Keratinocyte (primary cell): Measurements from ENCODE around the gene TSPAN8. TPM values are rescaled to one million over a fixed set of nuclear protein-coding genes. Genes with fewer than 3 reads are reported as not detected.

Experiments used
- DNase-seq: peaks from one replicate; pipeline ENCODE4 v3.0.0-alpha.2; 2011; ENCODE audit warnings: low read depth, missing footprints, low spot score
- FAIRE-seq: peaks from 2 replicates; lab custom pipeline; 2011; peaks lifted over from hg19 to GRCh38; lab: Jason Lieb, UNC
- H2AFZ ChIP-seq: 2 replicates; pipeline ENCODE4 v1.6.0; 2012; ENCODE audit warnings: low read length, control low read depth, inconsistent platforms; ENCODE audit not compliant: control insufficient read depth
- H3K27ac ChIP-seq: 2 replicates; pipeline ENCODE4 v1.5.1; 2011; ENCODE audit warnings: low read length; ENCODE audit not compliant: control insufficient read depth, insufficient read depth
- H3K27me3 ChIP-seq: 3 replicates; pipeline ENCODE4 v1.6.0; 2011; ENCODE audit warnings: low read length; ENCODE audit not compliant: control insufficient read depth, insufficient read depth; ENCODE audit errors: extremely low read depth
- H3K36me3 ChIP-seq, 2 experiments: 2 replicates in 1 of 2; 3 replicates in 1 of 2; pipeline ENCODE4 v1.5.1; 2011; ENCODE audit warnings: low read length in 2 of 2, mild to moderate bottlenecking in 1 of 2; ENCODE audit not compliant: control insufficient read depth in 2 of 2, insufficient read depth in 2 of 2; ENCODE audit errors: extremely low read depth in 1 of 2
- H3K4me1 ChIP-seq: 3 replicates; pipeline ENCODE4 v1.5.1; 2011; ENCODE audit warnings: low read length; ENCODE audit not compliant: control insufficient read depth, insufficient read depth; ENCODE audit errors: extremely low read depth
- H3K4me2 ChIP-seq: 3 replicates; pipeline ENCODE4 v1.6.0; 2011; ENCODE audit warnings: low read depth, low read length; ENCODE audit not compliant: control insufficient read depth, insufficient read depth; ENCODE audit errors: extremely low read depth
- H3K4me3 ChIP-seq, 3 experiments: fragments of 200-600 bp in 1 of 3; sonication (generic) in 1 of 3; 2 replicates in 2 of 3; 3 replicates in 1 of 3; pipeline ENCODE4 v1.5.1; 2011 to 2016; ENCODE audit warnings: low read length in 3 of 3, mild to moderate bottlenecking in 3 of 3, control low read depth in 2 of 3, inconsistent platforms in 1 of 3, low read depth in 1 of 3, mixed read lengths in 1 of 3, mixed run types in 1 of 3, moderate library complexity in 1 of 3; ENCODE audit not compliant: control insufficient read depth in 2 of 3, insufficient read depth in 2 of 3; ENCODE audit errors: extremely low read depth in 1 of 3
- H3K79me2 ChIP-seq: 2 replicates; pipeline ENCODE4 v1.6.0; 2012; ENCODE audit warnings: low read length; ENCODE audit not compliant: control insufficient read depth, insufficient read depth
- H3K9ac ChIP-seq: 3 replicates; pipeline ENCODE4 v1.6.0; 2011; ENCODE audit warnings: low read length; ENCODE audit not compliant: control insufficient read depth, insufficient read depth; ENCODE audit errors: extremely low read depth
- H3K9me1 ChIP-seq: 3 replicates; pipeline ENCODE4 v1.6.0; 2011; ENCODE audit warnings: low read length; ENCODE audit not compliant: control insufficient read depth, insufficient read depth; ENCODE audit errors: extremely low read depth
- H3K9me3 ChIP-seq: 2 replicates; pipeline ENCODE4 v1.5.1; 2012; ENCODE audit warnings: low read depth, low read length; ENCODE audit not compliant: control insufficient read depth
- H4K20me1 ChIP-seq: 3 replicates; pipeline ENCODE4 v1.6.0; 2011; ENCODE audit warnings: low read length; ENCODE audit not compliant: control insufficient read depth, insufficient read depth; ENCODE audit errors: extremely low read depth
- EZH2 ChIP-seq: IDR thresholded peaks from one replicate; pipeline ENCODE4 v1.6.1; 2012; ENCODE audit warnings: inconsistent platforms, mild to moderate bottlenecking, low read length, moderate library complexity
- dilution Hi-C: fragments of 300-500 bp; cut with MboI; formaldehyde crosslinking; loops from one replicate; pipeline ENCODE4 v1.7.0; 2020; ENCODE audit warnings: low sequenced_read_pairs; ENCODE audit not compliant: extremely low pct_ligation_motif_present
- polyA plus RNA-seq, 5 experiments: library from polyadenylated mRNA; depleted of rRNA in 3 of 5; stranded (reverse) in 3 of 5; stranded (forward) in 1 of 5; unstranded in 1 of 5; fragments of >200 nt; gene quantifications; 1 replicate in 1 of 5; 2 replicates in 3 of 5; 3 replicates in 1 of 5; pipeline versions ENCODE4 v1.2.1 to v1.2.3, GENCODE V29; 2011 to 2012; ENCODE audit warnings: missing spikeins in 2 of 5, low read depth in 1 of 5, low replicate concordance in 1 of 5
- TF ChIP-seq, protein P1 (sequence below), 3 experiments: IDR thresholded peaks in 1 of 3; conservative IDR thresholded peaks in 1 of 3; optimal IDR thresholded peaks in 1 of 3; 2 replicates in 2 of 3; 3 replicates in 1 of 3; pipeline versions ENCODE3 to v1.5.1; 2011; ENCODE audit warnings: low read length in 3 of 3, mild to moderate bottlenecking in 3 of 3, moderate library complexity in 2 of 3, control low read depth in 1 of 3, inconsistent platforms in 1 of 3; ENCODE audit not compliant: insufficient read depth in 2 of 3; ENCODE audit errors: extremely low read depth in 1 of 3

The TSPAN8 gene
- polyA plus RNA-seq, 1 donor (not counting 4 experiments of a cell fraction or from before 2014, with no cell fraction given) = not detected

DNA sequence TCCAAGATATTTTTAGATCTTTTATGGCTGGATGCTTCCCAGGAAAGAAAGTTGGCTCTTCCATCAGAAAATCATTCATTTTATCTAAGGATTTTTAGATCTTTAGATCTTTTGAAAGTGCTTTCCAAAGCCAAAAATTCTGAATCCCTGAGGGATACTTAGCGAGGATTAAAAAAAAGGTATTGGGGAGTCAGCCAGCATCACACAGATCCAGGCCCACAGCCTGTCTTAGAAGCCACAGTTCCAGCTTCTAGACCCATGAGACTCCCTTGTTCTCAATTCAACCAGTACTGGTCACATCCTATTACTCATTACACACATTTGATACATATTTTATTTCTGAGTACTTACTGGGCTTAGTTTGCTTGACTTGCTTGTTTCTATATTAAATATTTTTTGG, 49.9 kb downstream of the TSPAN8 start:
- Histone ChIP-seq H3K27me3 (no peaks in the 10 kb centered on the region), H3K4me2 (no peak overlapping the region), H3K36me3 (no peaks in the 10 kb centered on the region), H3K4me3 (no peak overlapping the region), H3K9me3 (no peaks in the 10 kb centered on the region), H3K27ac (no peak overlapping the region), H3K79me2 (no peaks in the 10 kb centered on the region), H3K4me1 (no peaks in the 10 kb centered on the region), H3K9ac (no peak overlapping the region), H2AFZ (no peak overlapping the region), H4K20me1 (no peaks in the 10 kb centered on the region), H3K9me1 (no peaks in the 10 kb centered on the region)
- DNase-seq (no peak), FAIRE-seq (no peak)
- TF ChIP-seq EZH2 = no peak
- TF ChIP-seq, protein P1, sequence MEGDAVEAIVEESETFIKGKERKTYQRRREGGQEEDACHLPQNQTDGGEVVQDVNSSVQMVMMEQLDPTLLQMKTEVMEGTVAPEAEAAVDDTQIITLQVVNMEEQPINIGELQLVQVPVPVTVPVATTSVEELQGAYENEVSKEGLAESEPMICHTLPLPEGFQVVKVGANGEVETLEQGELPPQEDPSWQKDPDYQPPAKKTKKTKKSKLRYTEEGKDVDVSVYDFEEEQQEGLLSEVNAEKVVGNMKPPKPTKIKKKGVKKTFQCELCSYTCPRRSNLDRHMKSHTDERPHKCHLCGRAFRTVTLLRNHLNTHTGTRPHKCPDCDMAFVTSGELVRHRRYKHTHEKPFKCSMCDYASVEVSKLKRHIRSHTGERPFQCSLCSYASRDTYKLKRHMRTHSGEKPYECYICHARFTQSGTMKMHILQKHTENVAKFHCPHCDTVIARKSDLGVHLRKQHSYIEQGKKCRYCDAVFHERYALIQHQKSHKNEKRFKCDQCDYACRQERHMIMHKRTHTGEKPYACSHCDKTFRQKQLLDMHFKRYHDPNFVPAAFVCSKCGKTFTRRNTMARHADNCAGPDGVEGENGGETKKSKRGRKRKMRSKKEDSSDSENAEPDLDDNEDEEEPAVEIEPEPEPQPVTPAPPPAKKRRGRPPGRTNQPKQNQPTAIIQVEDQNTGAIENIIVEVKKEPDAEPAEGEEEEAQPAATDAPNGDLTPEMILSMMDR (optimal IDR thresholded peaks at IDR 0.05 in 1 of 3, IDR thresholded peaks at IDR 0.05 in 1 of 3, conservative IDR thresholded peaks at IDR 0.05 in 1 of 3; ENCODE audit: extremely low read depth in 1 of 3, insufficient read depth in 2 of 3, low read length in 3 of 3) = no peak
- dilution Hi-C loops = no loop called here

DNA sequence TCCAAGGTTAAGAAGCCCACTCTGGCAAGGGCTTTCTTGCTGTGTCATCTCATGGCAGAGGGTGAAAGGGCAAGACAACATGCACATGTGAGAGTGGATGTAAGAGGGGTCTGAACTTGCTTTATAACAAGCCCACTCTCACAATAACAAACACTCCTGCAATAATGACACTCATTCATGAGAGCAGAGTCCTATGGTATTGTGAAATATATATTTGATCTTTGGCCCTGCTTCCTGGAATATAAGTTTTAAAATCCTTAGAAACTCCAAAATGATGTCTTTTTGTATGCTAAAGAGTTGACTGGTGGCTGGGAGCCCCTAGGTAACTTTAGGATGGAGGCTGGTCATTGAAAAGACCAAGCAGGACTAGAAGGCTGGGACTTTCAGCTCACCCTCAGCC, 51.8 kb downstream of the TSPAN8 start:
- no peak for TF ChIP-seq EZH2
- TF ChIP-seq, protein P1 (optimal IDR thresholded peaks at IDR 0.05 in 1 of 3, IDR thresholded peaks at IDR 0.05 in 1 of 3, conservative IDR thresholded peaks at IDR 0.05 in 1 of 3; ENCODE audit: extremely low read depth in 1 of 3, insufficient read depth in 2 of 3, low read length in 3 of 3) = no peak
- no peak for FAIRE-seq
- Histone ChIP-seq H3K36me3 (no peaks in the 10 kb centered on the region), H2AFZ (no peak overlapping the region), H3K9me3 (no peaks in the 10 kb centered on the region), H3K9ac (no peak overlapping the region), H3K4me2 (no peak overlapping the region), H3K27ac (no peak overlapping the region), H3K4me1 (no peaks in the 10 kb centered on the region), H3K9me1 (no peaks in the 10 kb centered on the region), H3K4me3 (no peak overlapping the region), H3K27me3 (no peaks in the 10 kb centered on the region), H3K79me2 (no peaks in the 10 kb centered on the region), H4K20me1 (no peaks in the 10 kb centered on the region)
- dilution Hi-C loops = no loop called here
- no peak for DNase-seq
